GM12878 (cell line): Measurements from ENCODE around the gene CDH9.

Experiments
- CTCF ChIP-seq, 3 experiments: IDR thresholded peaks in 2 of 3; conservative IDR thresholded peaks in 1 of 3; 2 replicates each; pipeline ENCODE4 v1.5.1; 2011; ENCODE audit warnings: low read depth in 3 of 3, low read length in 3 of 3, mild to moderate bottlenecking in 3 of 3, control low read depth in 2 of 3, moderate library complexity in 2 of 3, inconsistent platforms in 1 of 3, mixed read lengths in 1 of 3; ENCODE audit not compliant: control insufficient read depth in 2 of 3, insufficient read depth in 1 of 3; ENCODE audit errors: extremely low read depth in 1 of 3
- EP300 ChIP-seq, 2 experiments: fragments of 150-350 bp in 1 of 2; IDR thresholded peaks; 2 replicates each; pipeline ENCODE4 v1.6.1; 2011 to 2012; ENCODE audit warnings: low read depth in 2 of 2, low read length in 2 of 2, borderline replicate concordance in 1 of 2, improper control_type of control experiment in 1 of 2, inconsistent platforms in 1 of 2; ENCODE audit not compliant: control insufficient read depth in 1 of 2
- NBN ChIP-seq: fragments of 450-650 bp; IDR thresholded peaks from 2 replicates; pipeline ENCODE4 v1.6.1; 2016
- NRF1 ChIP-seq: conservative IDR thresholded peaks from 2 replicates; pipeline ENCODE4 v1.6.1; 2011; ENCODE audit warnings: mild to moderate bottlenecking, low read depth, low read length, improper control_type of control experiment
- RAD21 ChIP-seq: IDR thresholded peaks from 2 replicates; pipeline ENCODE4 v1.6.1; 2011; ENCODE audit warnings: mild to moderate bottlenecking, low read depth, low read length, moderate library complexity; ENCODE audit not compliant: insufficient read depth
- SUPT20H ChIP-seq: IDR thresholded peaks from 2 replicates; pipeline ENCODE4 v1.6.1; 2011; ENCODE audit warnings: low read depth, mild to moderate bottlenecking, low read length, moderate library complexity, borderline replicate concordance; ENCODE audit not compliant: control insufficient read depth
- TBL1XR1 ChIP-seq: IDR thresholded peaks from 2 replicates; pipeline ENCODE4 v1.6.1; 2012; ENCODE audit warnings: low read depth, low read length, improper control_type of control experiment
- YY1 ChIP-seq: IDR thresholded peaks from 2 replicates; pipeline ENCODE4 v1.6.1; 2011; ENCODE audit warnings: low read depth, mild to moderate bottlenecking, low read length
- ZBTB33 ChIP-seq: fragments of 450-650 bp; IDR thresholded peaks from 2 replicates; pipeline ENCODE4 v1.6.1; 2017; ENCODE audit warnings: mild to moderate bottlenecking

GRCh38 chr5:26903469-26903868, 134.9 kb downstream of the CDH9 start:
- TF ChIP-seq EP300 (IDR thresholded peaks at IDR 0.05; ENCODE audit: borderline replicate concordance in 1 of 2, control insufficient read depth in 1 of 2, low read depth in 2 of 2, low read length in 2 of 2) (no peak), CTCF (IDR thresholded peaks at IDR 0.05 in 2 of 3, conservative IDR thresholded peaks at IDR 0.05 in 1 of 3; ENCODE audit: control insufficient read depth in 2 of 3, extremely low read depth in 1 of 3, insufficient read depth in 1 of 3, low read depth in 3 of 3, low read length in 3 of 3) (no peak), RAD21 (no peak), YY1 (no peak), SUPT20H (no peak), ZBTB33 (no peak), NRF1 (no peak), TBL1XR1 (no peak), NBN (no peak)
